ENCODE data around the gene SIAE. TPM values are rescaled to one million over a fixed set of nuclear protein-coding genes. Genes with fewer than 3 reads are reported as not detected.
A peak's percentile ranks its signal among the peaks of the same experiment; 100 is the strongest.

Gene SIAE
- total RNA-seq, 1 experiment from 2014 or later: 5.6 TPM

DNA sequence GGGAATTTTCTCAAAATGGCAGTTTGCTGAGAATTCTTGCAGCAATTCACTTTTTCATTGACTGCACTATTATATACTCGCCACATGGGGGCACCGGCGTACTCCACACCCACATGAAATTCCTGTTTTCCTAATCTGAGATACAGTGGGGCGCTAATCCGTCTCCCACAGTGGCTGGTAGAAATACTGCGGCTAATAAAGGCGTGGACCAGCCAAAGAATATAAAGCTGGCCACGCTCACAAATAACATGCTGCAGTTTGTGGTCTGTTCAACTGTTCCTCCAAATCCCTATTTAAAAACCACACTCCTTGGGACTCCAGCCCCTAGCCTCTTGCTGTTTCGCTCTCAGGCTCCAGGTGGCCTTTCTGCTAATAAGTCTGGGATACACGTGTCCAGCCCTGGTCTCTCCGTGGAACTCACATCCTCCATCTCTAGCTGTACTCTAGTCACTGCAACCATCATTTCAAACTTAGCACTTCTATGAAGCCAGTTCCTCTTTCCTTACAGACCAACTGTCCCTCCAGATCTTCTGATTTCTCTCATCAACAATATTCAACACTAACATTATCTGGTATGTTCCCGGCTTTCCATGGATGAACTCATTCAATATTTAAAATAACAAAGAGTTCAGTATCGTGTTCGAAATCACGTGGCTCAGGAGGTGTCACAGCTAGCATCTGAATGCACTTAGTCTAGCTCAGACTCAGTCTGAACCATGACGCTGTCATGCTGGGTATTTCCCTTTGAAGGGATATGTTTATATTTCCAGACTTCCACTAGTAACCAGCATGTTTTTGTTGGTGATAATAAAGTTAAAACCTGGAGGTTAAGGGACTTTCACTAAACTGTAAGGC lies 28.9 kb downstream of the SIAE start:
- Histone ChIP-seq H3K27me3 (ENCODE audit: insufficient read depth, low read length) (peaks cover 3% of the 10 kb centered on the region; the same call in 1 of the 2 replicates), H3T11ph (ENCODE audit: low read length) (no peak overlapping the region), H3K4me2 (ENCODE audit: insufficient read depth, insufficient read length, low read length) (peak overlapping the region; percentile 40), H3K27ac (ENCODE audit: insufficient read length, low read depth, low read length) (no peak overlapping the region), H3K4ac (ENCODE audit: low read depth, low read length) (no peak overlapping the region), H2BK12ac (ENCODE audit: insufficient read length, low read depth, low read length) (no peak overlapping the region), H2BK15ac (ENCODE audit: low read depth, low read length) (no peak overlapping the region), H4K5ac (ENCODE audit: insufficient read length, low read depth, low read length) (no peak overlapping the region), H3K79me1 (ENCODE audit: insufficient read depth, low read depth, low read length, poor library complexity, severe bottlenecking) (no peaks in the 10 kb centered on the region), H3K56ac (ENCODE audit: insufficient read length, low read depth, low read length) (no peak overlapping the region), H3K9me3 (ENCODE audit: control insufficient read depth, low read depth, low read length) (no peaks in the 10 kb centered on the region), H3K18ac (ENCODE audit: insufficient read length, low read depth, low read length) (no peak overlapping the region), H4K8ac (replicated peaks; ENCODE audit: insufficient read length, low read depth, low read length) (no peak overlapping the region), H4K91ac (ENCODE audit: insufficient read length, low read depth, low read length) (no peak overlapping the region), H3K14ac (ENCODE audit: insufficient read depth, low read length) (no peak overlapping the region), H3K4me1 (ENCODE audit: insufficient read depth, low read length) (no peaks in the 10 kb centered on the region), H2AFZ (ENCODE audit: low read length) (no peak overlapping the region), H2BK20ac (ENCODE audit: low read depth, low read length, poor library complexity, severe bottlenecking) (no peak overlapping the region), H2BK120ac (ENCODE audit: low read depth, low read length, poor library complexity, severe bottlenecking) (no peak overlapping the region), H4K20me1 (ENCODE audit: control insufficient read depth, insufficient read depth, insufficient read length) (no peaks in the 10 kb centered on the region), H3K9ac (ENCODE audit: extremely low read depth, insufficient read length, low read length) (no peak overlapping the region), H2AK5ac (ENCODE audit: insufficient read length, low read length) (no peak overlapping the region), H2BK5ac (ENCODE audit: insufficient read length, low read length) (no peak overlapping the region), H3K23ac (ENCODE audit: insufficient read length, low read depth, low read length) (no peak overlapping the region), H3K23me2 (ENCODE audit: insufficient read length, low read depth, low read length, poor library complexity, severe bottlenecking) (no peaks in the 10 kb centered on the region), H3K79me2 (ENCODE audit: insufficient read depth, low read length) (no peaks in the 10 kb centered on the region)
- no peak overlapping the region for H3K27ac Mint-ChIP-seq
- TF ChIP-seq, protein P1, sequence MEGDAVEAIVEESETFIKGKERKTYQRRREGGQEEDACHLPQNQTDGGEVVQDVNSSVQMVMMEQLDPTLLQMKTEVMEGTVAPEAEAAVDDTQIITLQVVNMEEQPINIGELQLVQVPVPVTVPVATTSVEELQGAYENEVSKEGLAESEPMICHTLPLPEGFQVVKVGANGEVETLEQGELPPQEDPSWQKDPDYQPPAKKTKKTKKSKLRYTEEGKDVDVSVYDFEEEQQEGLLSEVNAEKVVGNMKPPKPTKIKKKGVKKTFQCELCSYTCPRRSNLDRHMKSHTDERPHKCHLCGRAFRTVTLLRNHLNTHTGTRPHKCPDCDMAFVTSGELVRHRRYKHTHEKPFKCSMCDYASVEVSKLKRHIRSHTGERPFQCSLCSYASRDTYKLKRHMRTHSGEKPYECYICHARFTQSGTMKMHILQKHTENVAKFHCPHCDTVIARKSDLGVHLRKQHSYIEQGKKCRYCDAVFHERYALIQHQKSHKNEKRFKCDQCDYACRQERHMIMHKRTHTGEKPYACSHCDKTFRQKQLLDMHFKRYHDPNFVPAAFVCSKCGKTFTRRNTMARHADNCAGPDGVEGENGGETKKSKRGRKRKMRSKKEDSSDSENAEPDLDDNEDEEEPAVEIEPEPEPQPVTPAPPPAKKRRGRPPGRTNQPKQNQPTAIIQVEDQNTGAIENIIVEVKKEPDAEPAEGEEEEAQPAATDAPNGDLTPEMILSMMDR (conservative IDR thresholded peaks at IDR 0.05): peak; percentile 88
- H3K9me3 Mint-ChIP-seq: peaks cover 0 to 3% of the 10 kb centered on the region in 2 experiments; a peak in 1 of 5 replicates
- DNase-seq: peak; percentile 63
- no CpG with 5 or more reads among the region's 16 CpGs for WGBS (ENCODE audit: extremely low coverage, insufficient read length, low lambda C conversion rate)
- peaks cover 0 to 15% (median 4%) of the 10 kb centered on the region in 3 experiments; a peak in 3 of 7 replicates for H3K36me3 Mint-ChIP-seq (ENCODE audit: insufficient read depth in 1 of 3, low read depth in 3 of 3)
- H3K4me3 Mint-ChIP-seq: no peak overlapping the region; a peak in 1 of 5 replicates
- peaks cover 5% of the 10 kb centered on the region in 2 experiments for H3K4me1 Mint-ChIP-seq
- H3K27me3 Mint-ChIP-seq (ENCODE audit: low read depth): peaks cover 2% of the 10 kb centered on the region; the same call in 1 of the 2 replicates
